Heart left ventricle (tissue), 16 donors: ENCODE measurements around the gene EXOC4. TPM values are rescaled to one million over a fixed set of nuclear protein-coding genes. Genes with fewer than 3 reads are reported as not detected.

ENCODE experiments used
- ATAC-seq, 4 donors: fragments of 200-7000 bp; cut with Tn5 transposase; one replicate each; pipeline ENCODE4 v1.9.1; 2020 to 2022; ENCODE audit warnings: moderate library complexity in 4 of 4, mild to moderate bottlenecking in 3 of 4, moderate number of reproducible peaks in 1 of 4
- DNase-seq, 5 donors: peaks; one replicate each; pipeline ENCODE4 v3.0.0-alpha.2; 2020
- H3K27ac ChIP-seq, 12 donors: fragments of 200-600 bp; sonication (generic) in 4 of 12; one replicate each; pipeline versions ENCODE4 v1.5.0 to v1.8.0; 2016 to 2022; ENCODE audit warnings: mild to moderate bottlenecking in 2 of 12
- H3K27me3 ChIP-seq, 9 donors: fragments of 200-600 bp; sonication (generic) in 2 of 9; one replicate each; pipeline versions ENCODE4 v1.5.1 to v1.8.0; 2016 to 2022; ENCODE audit warnings: mild to moderate bottlenecking in 3 of 9
- H3K36me3 ChIP-seq, 9 donors: fragments of 200-600 bp; sonication (generic) in 2 of 9; one replicate each; pipeline versions ENCODE4 v1.5.0 to v1.8.0; 2018 to 2022; ENCODE audit warnings: mild to moderate bottlenecking in 2 of 9
- H3K4me1 ChIP-seq, 12 donors: fragments of 200-600 bp; sonication (generic) in 4 of 12; one replicate each; pipeline versions ENCODE4 v1.5.0 to v1.8.0; 2016 to 2022; ENCODE audit warnings: mild to moderate bottlenecking in 3 of 12
- H3K4me3 ChIP-seq, 12 donors: fragments of 200-600 bp; sonication (generic) in 4 of 12; one replicate each; pipeline versions ENCODE4 v1.5.0 to v1.8.0; 2017 to 2022; ENCODE audit warnings: mild to moderate bottlenecking in 9 of 12, moderate library complexity in 4 of 12
- H3K9me3 ChIP-seq, 12 donors: fragments of 200-600 bp; sonication (generic) in 4 of 12; one replicate each; pipeline versions ENCODE4 v1.5.0 to v1.8.0; 2016 to 2022; ENCODE audit warnings: mild to moderate bottlenecking in 1 of 12
- POLR2A ChIP-seq, 2 donors: fragments of 450-650 bp; IDR thresholded peaks; one replicate each; pipeline ENCODE4 v1.6.1; 2017; ENCODE audit warnings: antibody characterized with exemption in 2 of 2, mild to moderate bottlenecking in 2 of 2, moderate library complexity in 2 of 2
- WGBS, 4 donors: extraction: QIAGEN DNeasy Blood & Tissue Kit in 2 of 4; methylation state at CpG; one replicate each; pipeline versions ENCODE4 v1.1.5 to v1.1.7; 2013 to 2018; 5-methylcytosine and 5-hydroxymethylcytosine counted together
- intact Hi-C, 10 donors: fragments of 100-400 bp; cut with DNase I; formaldehyde crosslinking; loops; one replicate each; pipeline versions ENCODE4 v1.11.1 to v1.14.2; 2022
- polyA plus RNA-seq, 2 donors: library from polyadenylated mRNA; stranded (reverse); fragments of 200-250 nt; gene quantifications; one replicate each; pipeline ENCODE4 v1.2.3, GENCODE V29; 2013
- total RNA-seq, 9 donors: library from RNA; depleted of rRNA in 2 of 9; stranded (reverse); fragments of >200 nt in 2 of 9; fragmentation: NEBNext Ultra II Directional in 3 of 9; extraction: Animal tissue kit (Norgen Biotek cat#: 25700) in 3 of 9; gene quantifications; one replicate each; pipeline versions ENCODE4 v1.1.0 to v1.2.4, GENCODE V29; 2016 to 2023
- TF ChIP-seq, protein P1 (sequence below), 12 donors: fragments of 200-600 bp; sonication (generic) in 4 of 12; IDR thresholded peaks; one replicate each; pipeline versions ENCODE4 v1.5.0 to v1.8.0; 2018 to 2022; ENCODE audit warnings: antibody characterized with exemption in 12 of 12, mild to moderate bottlenecking in 5 of 12
- donor health status: ischemic (EF 13 %, LVEDD 7.1; RV severe dilation, severe dysfunction).
- donor health status: healthy with polysubstance abuse.
- donor health status: DM: no; HTN: yes; CAD: no.
- donor health status: DM: no; HTN: no; CAD: no.
- donor health status: ischemic (EF 25% LVEDD 6.9; RV normal size, moderate dysfunction).
- donor health status: ischemic (EF 25% LVEDD 5.7; RV mildly dilated, moderate dysfunction).
- donor health status: healthy.
- donor health status: DM: yes; HTN: yes; CAD: no.
- donor health status: ischemic (EF 35%, LVEDD 5.7; RV mildly dilated, moderate dysfunction).
- donor health status: nonischemic (EF 11% LVEDD 7.7; RV severe dilation, severe dysfunction).
- donor health status: DM: yes; HTN: yes; CAD: no.
- donor health status: PGD.
- donor health status: ischemic (EF 29% LVEDD 5.4; RV normal size, mild dysfunction).
- donor health status: nonischemic (EF 23%, LVEDD 6.1; RV moderate dilation, normal function).

EXOC4 gene
- total and polyA plus RNA-seq, 11 donors = 8.8 to 61.2 (median 33.8) TPM

DNA sequence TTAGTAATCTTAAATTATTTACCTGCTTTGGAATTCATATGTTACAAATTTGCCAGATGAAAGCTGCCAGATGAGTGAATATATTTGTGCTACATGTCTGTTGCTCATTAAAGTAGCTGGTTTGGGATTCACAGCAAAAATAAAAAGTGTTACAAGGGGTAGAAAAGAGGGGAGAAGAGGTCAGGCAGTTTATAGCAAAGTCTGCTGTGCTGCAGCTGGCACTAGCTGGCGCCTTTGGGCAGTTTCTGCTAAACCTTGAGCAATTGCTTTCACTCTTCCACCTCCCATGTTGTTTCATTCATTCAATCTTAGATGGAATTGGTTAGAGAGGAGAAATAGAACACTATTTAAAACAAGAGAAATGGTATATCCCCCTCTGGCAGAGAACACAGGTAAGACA is 470.2 kb downstream of the EXOC4 start:
- intact Hi-C loops = no loop called here
- no peak overlapping the region for H3K4me3 ChIP-seq
- TF ChIP-seq, protein P1, sequence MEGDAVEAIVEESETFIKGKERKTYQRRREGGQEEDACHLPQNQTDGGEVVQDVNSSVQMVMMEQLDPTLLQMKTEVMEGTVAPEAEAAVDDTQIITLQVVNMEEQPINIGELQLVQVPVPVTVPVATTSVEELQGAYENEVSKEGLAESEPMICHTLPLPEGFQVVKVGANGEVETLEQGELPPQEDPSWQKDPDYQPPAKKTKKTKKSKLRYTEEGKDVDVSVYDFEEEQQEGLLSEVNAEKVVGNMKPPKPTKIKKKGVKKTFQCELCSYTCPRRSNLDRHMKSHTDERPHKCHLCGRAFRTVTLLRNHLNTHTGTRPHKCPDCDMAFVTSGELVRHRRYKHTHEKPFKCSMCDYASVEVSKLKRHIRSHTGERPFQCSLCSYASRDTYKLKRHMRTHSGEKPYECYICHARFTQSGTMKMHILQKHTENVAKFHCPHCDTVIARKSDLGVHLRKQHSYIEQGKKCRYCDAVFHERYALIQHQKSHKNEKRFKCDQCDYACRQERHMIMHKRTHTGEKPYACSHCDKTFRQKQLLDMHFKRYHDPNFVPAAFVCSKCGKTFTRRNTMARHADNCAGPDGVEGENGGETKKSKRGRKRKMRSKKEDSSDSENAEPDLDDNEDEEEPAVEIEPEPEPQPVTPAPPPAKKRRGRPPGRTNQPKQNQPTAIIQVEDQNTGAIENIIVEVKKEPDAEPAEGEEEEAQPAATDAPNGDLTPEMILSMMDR (IDR thresholded peaks at IDR 0.05) = no peak
- no peak for TF ChIP-seq POLR2A (IDR thresholded peaks at IDR 0.05)
- no peak overlapping the region for H3K27ac ChIP-seq
- H3K9me3 ChIP-seq = no peaks in the 10 kb centered on the region
- 89 to 100% (median 97%) methylated on average over 1 of the region's 1 CpG for WGBS, 4 donors
- no peak for DNase-seq
- H3K36me3 ChIP-seq = no peaks in the 10 kb centered on the region
- H3K4me1 ChIP-seq = no peaks in the 10 kb centered on the region
- ATAC-seq = no peak
- H3K27me3 ChIP-seq = no peaks in the 10 kb centered on the region

DNA sequence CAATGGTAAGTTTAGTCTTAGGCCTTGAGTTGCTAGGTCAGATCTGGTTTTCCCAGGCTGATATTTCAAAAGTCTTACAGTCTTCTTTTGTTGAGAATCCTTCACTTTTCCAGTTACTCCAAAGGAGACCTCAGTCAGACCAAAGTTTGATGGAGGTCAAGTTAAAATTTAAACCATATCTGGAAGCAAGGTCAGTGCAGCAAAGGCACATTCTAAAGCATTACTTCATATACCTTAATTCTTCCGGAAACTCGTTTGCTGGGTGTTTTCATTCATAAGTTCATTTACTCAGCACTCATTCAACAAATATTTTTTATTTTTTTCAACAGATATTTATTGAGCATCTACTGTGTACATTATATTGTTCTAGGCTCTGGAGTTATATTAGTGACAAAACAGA is 471.3 kb downstream of the EXOC4 start:
- WGBS, 4 donors = 93 to 99% (median 96%) methylated on average over 2 of the region's 2 CpGs
- ATAC-seq = no peak

DNA sequence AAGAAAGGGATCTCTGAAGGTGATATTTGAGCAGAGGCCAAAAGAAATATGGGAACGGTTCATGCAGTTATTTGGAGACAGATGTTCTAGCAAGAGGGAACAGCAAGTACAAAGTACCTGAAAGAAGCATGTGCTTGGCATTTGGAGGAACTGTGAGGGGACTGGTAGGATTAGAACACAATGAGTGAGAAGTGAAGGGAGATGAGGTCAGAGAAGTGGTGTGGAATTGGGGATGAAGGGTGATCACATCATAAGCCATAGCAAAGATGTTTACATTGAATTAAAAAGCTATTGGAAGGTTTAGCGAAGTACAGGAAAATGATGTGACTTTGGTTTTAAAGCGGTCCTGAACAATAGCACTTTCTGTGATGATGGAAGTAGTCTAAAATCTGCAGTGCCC is 471.8 kb downstream of the EXOC4 start:
- no peaks in the 10 kb centered on the region for H3K36me3 ChIP-seq
- WGBS, 4 donors = 90 to 94% (median 92%) methylated on average over 3 of the region's 3 CpGs
- H3K4me1 ChIP-seq = no peaks in the 10 kb centered on the region
- DNase-seq (no peak), ATAC-seq (no peak)
- no peak overlapping the region for H3K4me3 ChIP-seq
- intact Hi-C loops = no loop called here
- no peak for TF ChIP-seq POLR2A (IDR thresholded peaks at IDR 0.05)
- TF ChIP-seq, protein P1 (IDR thresholded peaks at IDR 0.05) = no peak
- no peak overlapping the region for H3K27ac ChIP-seq
- no peaks in the 10 kb centered on the region for H3K9me3 ChIP-seq
- no peaks in the 10 kb centered on the region for H3K27me3 ChIP-seq

More for the DNA sequence above, 471.3 kb downstream of the EXOC4 start:
- Histone ChIP-seq H3K36me3 (no peaks in the 10 kb centered on the region), H3K27me3 (no peaks in the 10 kb centered on the region), H3K4me3 (no peak overlapping the region), H3K27ac (no peak overlapping the region), H3K4me1 (no peaks in the 10 kb centered on the region), H3K9me3 (no peaks in the 10 kb centered on the region)
- no peak for DNase-seq
- intact Hi-C loops = no loop called here
- TF ChIP-seq, protein P1 (IDR thresholded peaks at IDR 0.05) = no peak
- TF ChIP-seq POLR2A (IDR thresholded peaks at IDR 0.05) = no peak

DNA sequence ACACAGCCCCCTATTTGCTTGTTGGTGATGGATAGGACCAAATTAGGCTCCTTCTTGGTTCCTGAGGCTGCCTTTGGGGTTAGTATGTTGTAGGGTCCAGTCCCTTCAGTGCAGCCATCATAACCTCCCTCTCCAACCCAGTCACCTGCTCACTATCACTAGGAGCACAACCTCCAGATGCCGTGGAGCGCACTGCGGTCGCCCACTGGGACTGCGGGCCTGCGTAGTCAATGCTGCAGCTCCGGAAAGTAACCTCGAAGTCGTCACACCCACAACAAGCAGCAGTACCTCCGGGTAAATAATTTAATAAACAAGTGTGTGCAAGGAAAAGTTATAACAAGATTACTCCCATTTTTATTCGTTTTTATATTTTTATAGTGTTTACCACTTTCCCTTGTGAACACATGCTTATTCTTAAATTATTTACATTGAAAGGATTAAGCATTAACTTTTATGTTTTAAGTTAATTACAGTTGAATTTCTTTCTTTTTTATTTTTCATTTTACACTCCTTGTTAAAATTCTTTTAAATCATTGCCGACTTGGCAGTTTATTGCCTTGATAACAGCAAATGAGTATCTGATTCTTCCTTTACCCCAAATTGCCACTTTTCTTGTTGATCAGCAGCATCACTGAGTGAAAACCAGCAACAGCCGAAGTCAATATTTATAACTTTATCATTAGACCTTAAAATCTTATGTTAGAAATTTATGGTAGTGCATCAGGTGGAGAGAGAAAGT is 474.8 kb downstream of the EXOC4 start:
- no peak for ATAC-seq
- intact Hi-C loops = no loop called here
- no peak for TF ChIP-seq POLR2A (IDR thresholded peaks at IDR 0.05)
- TF ChIP-seq, protein P1 (IDR thresholded peaks at IDR 0.05) = no peak
- H3K4me1 ChIP-seq = no peaks in the 10 kb centered on the region
- no peak for DNase-seq
- H3K27me3 ChIP-seq = no peaks in the 10 kb centered on the region
- no peaks in the 10 kb centered on the region for H3K36me3 ChIP-seq
- WGBS, 4 donors = 88 to 90% (median 90%) methylated on average over 13 of the region's 13 CpGs
- H3K4me3 ChIP-seq = no peak overlapping the region
- H3K9me3 ChIP-seq = no peaks in the 10 kb centered on the region
- H3K27ac ChIP-seq = no peak overlapping the region
